Left cardiac atrium (tissue), 4 donors: ENCODE data around the gene IL12RB1. TPM values are rescaled to one million over a fixed set of nuclear protein-coding genes. Genes with fewer than 3 reads are reported as not detected.
"Not testable (repeated sequence)": the region's sequence is repeated elsewhere in the genome, so short reads cannot be mapped to it uniquely, and the experiment has no call there.

Source experiments
- ATAC-seq, 2 donors: fragments of 200-7000 bp; cut with Tn5 transposase; one replicate each; pipeline ENCODE4 v1.9.1; 2020; ENCODE audit warnings: mild to moderate bottlenecking in 2 of 2, moderate library complexity in 2 of 2
- DNase-seq: peaks from one replicate; pipeline ENCODE4 v3.0.0-alpha.2; 2020
- intact Hi-C, 2 donors: fragments of 100-400 bp; cut with DNase I; formaldehyde crosslinking; loops; one replicate each; pipeline versions ENCODE4 v1.14.1 to v1.15.1; 2022 to 2023
- total RNA-seq, 2 donors: library from RNA; stranded (reverse); fragmentation: NEBNext Ultra II Directional; extraction: Animal tissue kit (Norgen Biotek cat#: 25700); gene quantifications; one replicate each; pipeline ENCODE4 v1.2.1, GENCODE V29; 2021
- donor health status: DM: no; HTN: yes; CAD: no.
- donor health status: DM: no; HTN: yes; CAD: no; lungs with severe emphysema.
- donor health status: DM: yes; HTN: yes; CAD: no.
- donor health status: Dilated cardiomyopathy.

IL12RB1 gene
- total RNA-seq, 2 donors from 2014 or later: 1.2 to 1.6 TPM

DNA sequence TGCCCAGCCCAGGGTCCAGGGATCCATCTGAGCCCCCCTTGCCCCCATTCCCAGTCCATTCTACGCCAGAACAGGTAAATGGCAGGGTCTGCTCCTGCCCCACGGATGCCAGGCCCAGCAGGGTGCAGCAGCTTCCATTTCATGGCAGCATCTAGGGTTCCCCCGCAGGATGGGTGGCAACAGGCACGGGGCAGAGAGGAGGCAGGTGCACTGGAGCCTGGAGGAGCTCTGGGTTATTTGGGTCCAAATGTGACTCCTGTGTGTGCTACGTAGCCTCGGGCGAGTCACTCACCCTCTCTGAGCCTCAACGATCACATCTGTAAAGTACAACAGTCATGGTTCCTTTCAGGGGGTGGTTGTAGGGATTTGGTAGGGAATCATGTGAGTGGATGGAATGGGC lies 27.4 kb downstream of the IL12RB1 start:
- DNase-seq: no peak
- intact Hi-C loops: loop anchor here in 1 of 2 donors (2.0 to 10.0 kb wide), 2 partner anchors 52 to 114 kb away; no protein-coding TSS in a partner anchor
- no peak for ATAC-seq

DNA sequence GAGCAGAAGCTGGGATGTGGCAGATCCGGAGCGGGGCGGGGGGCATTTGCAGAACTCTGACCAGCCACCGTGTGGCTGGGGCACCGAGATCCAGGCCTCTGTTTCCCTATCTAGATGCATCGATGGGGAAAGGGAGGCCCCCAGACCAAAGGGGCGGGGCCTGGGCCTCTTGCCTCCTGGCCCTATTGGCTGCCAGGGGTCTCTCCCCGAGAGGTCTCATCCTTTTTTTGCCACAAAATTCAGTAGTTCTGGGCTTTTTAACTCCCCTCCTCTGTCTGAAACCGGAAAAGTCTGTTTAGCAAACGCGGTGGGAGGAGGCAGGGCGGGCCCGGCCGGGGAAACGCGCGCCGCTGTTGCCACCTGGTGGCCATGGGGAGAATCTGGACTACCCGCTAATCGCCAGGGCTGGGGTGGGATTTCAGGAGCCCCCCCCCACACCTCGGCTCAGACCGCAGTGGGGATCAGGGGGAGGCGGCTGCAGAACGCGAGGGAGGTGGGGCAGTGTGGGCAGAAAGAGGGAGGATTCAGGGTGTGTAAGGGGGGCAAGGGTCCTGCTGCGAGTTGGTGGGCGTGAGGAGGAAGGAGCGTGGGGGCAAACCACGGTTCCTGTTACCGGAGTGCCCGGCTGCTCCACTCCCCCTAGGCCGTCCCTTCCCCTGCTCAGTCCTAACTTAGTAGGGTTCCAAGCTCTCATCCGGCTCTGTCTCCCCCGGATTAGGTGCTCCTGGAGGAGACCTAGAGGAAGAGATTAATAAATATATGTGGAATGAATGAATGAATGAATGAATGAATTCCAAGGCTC lies 28.3 kb downstream of the IL12RB1 start:
- ATAC-seq (peak; percentile 91 to 93), DNase-seq (peak; percentile 83)
- intact Hi-C loops: loop anchor here (1.0 to 10.0 kb wide), 3 partner anchors 51 to 114 kb away; no protein-coding TSS in a partner anchor

- DNase-seq (peak; percentile 37), ATAC-seq (peak in 1 of 2 donors; percentile 37)
- intact Hi-C loops: loop anchor here in 1 of 2 donors (10.0 kb wide), 1 partner anchor 113 kb away; no protein-coding TSS in a partner anchor
These were observed 29.2 kb downstream of the IL12RB1 start for GRCh38 chr19:18057557-18057956.

DNA sequence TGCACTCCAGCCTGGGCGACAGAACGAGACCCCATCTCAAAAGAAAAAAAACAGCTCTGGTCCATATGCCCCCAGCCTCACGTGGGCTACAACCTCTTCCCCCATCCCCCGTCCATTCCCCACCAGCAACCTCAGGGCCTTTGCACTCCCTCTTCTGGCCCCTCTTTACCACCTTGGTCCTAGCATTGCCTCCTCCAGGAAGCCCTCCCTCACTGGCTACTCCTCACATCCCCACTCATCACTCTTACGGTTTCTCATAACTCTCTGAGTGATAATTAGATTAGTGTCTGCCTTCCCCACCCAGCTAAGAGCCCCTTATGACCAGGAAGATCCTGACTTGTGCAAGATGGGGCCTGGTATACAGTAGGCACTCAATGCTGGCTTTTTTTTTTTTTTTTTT lies 30.8 kb downstream of the IL12RB1 start:
- ATAC-seq (no peak), DNase-seq (no peak)
- intact Hi-C loops: loop anchor here in 1 of 2 donors (10.0 kb wide), 1 partner anchor 111 kb away; no protein-coding TSS in a partner anchor

DNA sequence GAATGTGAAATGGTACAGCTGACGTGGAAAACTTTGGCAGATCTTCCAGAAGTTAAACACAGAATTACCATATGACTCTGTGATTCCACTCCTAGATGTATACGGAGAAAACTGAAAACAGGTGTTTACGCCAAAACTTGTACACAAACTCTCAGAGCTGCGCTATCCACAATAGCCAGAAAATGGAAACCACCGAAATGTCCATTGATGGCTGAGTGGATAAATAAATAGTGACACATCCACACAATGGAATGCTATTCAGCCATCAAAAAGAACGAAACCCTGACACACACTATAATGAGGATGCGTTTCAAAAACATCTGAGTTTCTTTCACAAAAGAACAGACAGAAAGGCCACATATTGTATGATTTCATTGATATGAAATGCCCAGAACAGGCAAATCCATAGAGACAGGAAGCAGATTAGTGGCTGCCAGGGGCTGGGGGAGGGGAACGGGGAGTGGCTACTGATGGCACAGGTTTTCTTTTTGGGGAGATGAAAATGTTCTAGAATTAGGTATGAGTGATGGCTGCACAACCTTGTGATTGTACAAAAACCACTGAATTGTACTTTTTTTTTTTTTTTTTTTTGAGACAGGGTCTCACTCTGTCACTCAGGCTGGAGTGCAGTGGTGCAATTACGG lies 33.0 kb downstream of the IL12RB1 start:
- ATAC-seq: no peak
- no peak for DNase-seq
- intact Hi-C loops: loop anchor here in 1 of 2 donors (10.0 kb wide), 1 partner anchor 109 kb away; no protein-coding TSS in a partner anchor

DNA sequence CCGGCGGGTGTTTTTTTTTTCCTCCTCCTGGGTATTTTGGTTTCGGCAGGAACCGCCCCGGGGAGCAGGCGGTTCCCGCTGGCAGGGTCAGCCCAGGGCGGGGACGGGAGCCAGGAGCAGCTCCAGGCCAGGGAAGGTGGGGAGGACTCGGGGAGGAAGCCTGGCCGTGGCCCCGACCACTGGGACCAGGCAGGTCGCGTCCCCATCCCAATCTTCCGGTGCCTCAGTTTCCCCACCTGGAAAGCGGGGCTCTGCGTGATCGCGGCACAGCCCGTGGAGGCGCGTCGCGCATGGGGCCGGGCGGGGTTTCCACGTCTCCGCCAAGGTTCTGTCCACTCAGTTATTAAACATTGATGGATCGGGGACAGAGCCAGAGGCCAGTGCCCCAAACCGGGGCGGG lies 34.8 kb downstream of the IL12RB1 start:
- ATAC-seq (peak; percentile 44 to 59), DNase-seq (peak; percentile 68)
- intact Hi-C loops: loop anchor here in 1 of 2 donors (10.0 kb wide), 1 partner anchor 107 kb away; no protein-coding TSS in a partner anchor

- DNase-seq (peak; percentile 97), ATAC-seq (peak; percentile 88 to 94)
- intact Hi-C loops: no loop called here
These were observed 37.3 kb downstream of the IL12RB1 start for GRCh38 chr19:18049385-18049784.

GRCh38 chr19:18046059-18046718 lies 40.5 kb downstream of the IL12RB1 start:
- DNase-seq (peak; percentile 36), ATAC-seq (no peak)
- intact Hi-C loops: no loop called here

DNA sequence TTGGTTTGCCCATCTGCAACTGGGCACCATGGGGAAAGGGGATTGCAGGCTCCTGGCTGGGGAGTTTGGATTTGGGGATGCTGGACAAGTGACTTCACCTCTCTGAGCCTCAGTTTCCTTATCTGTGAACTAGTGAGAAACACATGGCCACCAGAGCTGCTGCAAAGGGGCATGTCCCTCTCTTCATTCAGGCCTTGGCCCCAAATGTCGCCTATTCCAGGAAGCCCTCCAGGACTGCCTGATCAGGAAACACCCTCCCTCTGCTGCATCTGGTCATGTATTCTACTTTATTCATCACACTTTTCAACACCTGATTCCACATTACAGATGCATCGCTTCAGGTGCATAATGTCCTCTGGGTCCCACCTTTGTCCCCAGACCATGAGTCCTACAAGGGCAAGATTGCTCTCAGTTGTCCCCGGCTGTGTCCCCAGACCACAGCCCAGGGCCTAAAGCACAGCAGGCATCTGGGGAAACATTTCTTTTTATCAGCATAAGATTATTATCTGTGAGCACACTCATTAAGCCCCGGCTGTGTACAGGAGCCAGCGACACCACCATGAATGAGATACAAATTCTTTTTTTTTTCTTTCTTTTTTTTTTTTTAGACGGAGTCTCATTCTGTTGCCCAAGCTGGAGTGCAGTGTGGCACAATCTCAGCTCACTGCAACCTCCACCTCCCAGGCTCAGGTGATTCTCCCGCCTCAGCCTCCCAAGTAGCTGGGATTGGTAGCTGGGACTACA lies 41.3 kb downstream of the IL12RB1 start:
- ATAC-seq: no peak
- DNase-seq: no peak
- intact Hi-C loops: no loop called here

- intact Hi-C loops: no loop called here
- peak; percentile 70 to 74 for ATAC-seq
These were observed 41.9 kb downstream of the IL12RB1 start for GRCh38 chr19:18044825-18045304.

GRCh38 chr19:18043676-18044075 lies 43.1 kb downstream of the IL12RB1 start:
- intact Hi-C loops: no loop called here
- DNase-seq (no peak), ATAC-seq (no peak)

More at GRCh38 chr19:18044825-18045304, 41.9 kb downstream of the IL12RB1 start:
- peak; percentile 69 for DNase-seq

- intact Hi-C loops: no loop called here
- DNase-seq: no peak
These were observed 45.7 kb downstream of the IL12RB1 start for GRCh38 chr19:18041054-18041453.

GRCh38 chr19:18032102-18032501 lies 54.6 kb downstream of the IL12RB1 start:
- DNase-seq, intact Hi-C loops: not testable (repeated sequence)
- peak; percentile 38 to 52 for ATAC-seq

More at GRCh38 chr19:18041054-18041453, 45.7 kb downstream of the IL12RB1 start:
- no peak for ATAC-seq

GRCh38 chr19:18031401-18031800 lies 55.3 kb downstream of the IL12RB1 start:
- DNase-seq: not testable (repeated sequence)
- ATAC-seq: peak in 1 of 2 donors; percentile 30

DNA sequence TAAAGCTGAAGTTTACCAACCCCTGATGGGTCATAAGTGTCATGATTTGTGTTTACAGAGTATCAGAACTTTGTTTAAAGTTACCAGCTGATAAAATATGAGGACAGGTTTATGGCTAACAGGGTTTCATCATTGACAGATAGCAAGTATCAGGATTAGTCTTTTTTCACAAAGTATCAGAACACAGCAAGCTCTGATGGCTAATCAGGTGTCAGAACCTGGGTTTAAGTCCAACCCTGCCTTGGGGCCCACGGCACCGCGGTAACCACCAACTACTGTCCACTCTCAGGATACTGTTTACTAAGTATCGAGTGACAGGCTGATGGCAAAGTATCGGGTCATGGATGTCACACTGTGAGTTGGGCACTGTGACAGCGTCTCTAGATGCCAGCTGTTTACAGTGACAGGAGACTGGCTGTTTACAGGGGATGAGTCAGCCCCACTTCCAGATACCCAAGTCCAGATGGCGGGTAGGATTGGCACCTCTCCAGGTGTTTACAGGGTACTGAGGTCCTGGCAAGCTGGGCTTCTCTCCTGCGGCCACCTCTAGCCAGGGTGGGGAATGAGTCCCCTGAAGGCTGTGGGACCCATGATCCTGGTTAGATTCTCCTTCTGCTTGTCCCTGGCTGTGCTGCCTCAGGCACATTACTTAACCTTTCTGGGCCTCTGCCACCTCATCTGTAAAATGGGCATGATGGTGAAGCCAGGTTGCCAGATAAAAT lies 57.0 kb downstream of the IL12RB1 start:
- DNase-seq (peak; percentile 58), ATAC-seq (peak; percentile 45 to 85)
- intact Hi-C loops: no loop called here

More at GRCh38 chr19:18031401-18031800, 55.3 kb downstream of the IL12RB1 start:
- intact Hi-C loops: not testable (repeated sequence)

DNA sequence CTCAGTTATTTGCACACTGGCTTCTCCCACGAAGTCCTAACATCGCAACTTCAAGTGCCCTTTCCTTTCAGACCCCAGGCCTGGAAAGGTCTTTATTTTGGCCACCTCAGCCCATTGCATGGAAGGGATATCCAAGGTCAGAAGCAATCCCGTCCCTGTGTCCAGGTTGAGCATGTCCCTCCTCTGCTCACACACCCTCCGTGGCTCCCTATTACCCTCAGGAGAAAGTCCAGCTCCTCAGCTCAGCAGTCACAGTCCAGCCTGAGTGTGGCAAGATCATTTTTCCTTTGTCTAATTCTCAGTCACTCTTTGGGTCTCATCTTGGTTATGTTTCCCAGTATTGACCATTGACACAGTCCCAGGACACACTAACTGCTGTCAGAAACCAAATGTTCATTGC lies 59.6 kb downstream of the IL12RB1 start:
- intact Hi-C loops: no loop called here
- ATAC-seq (no peak), DNase-seq (no peak)

DNA sequence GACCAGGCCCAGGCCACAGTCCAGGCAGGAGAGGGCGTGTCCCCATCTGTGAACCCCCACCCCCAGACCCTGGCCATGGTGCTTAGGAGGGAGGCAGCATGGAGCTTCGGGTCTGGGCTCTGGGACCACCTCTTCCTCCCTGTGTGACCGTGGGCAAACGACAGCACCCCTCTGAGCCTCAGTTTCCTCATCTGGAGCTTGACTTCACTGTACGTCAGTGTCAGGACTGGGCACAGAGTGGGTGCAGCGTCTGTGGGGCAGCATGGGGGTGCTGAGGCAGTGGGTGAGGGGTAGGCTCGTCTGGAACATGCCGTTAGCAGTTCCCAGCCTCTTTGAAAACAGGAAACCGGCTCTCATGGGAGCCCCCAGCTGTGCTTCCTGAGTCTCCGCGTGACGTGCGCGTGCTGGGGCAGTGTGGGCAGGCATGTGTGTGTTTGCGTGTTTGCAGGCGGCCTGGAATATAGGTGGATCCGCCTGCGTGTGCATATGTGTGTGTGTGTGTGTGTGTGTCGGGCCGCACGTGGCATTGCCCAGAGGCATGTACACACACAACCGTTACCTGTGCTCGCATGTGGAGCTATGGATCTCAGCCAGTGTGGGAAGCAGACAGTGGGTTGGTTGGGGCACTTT lies 63.0 kb downstream of the IL12RB1 start:
- intact Hi-C loops: no loop called here
- ATAC-seq (peak; percentile 62 to 79), DNase-seq (peak; percentile 90)
